Measurements from ENCODE around the gene CADPS.

DNA sequence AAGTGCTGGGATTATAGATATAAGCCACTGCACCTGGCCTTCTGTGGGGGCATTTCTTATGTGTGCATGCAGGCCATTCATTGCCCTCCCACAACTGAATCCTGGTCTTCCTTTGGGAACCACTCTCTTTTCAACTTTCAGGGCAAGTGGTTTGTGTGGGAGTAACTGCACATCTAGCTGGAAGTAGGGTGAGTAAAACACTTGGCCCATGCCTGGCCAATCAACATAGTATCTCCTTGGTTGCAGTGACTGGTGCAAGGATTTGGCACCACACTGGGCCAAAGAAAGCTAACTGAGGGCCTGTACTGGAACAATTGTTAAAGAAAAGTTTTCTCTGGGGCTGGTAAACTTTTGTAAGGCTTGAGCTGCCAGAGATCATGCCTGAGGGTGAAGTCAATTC, 312.6 kb downstream of the CADPS start:
- TF ChIP-seq, protein P1, sequence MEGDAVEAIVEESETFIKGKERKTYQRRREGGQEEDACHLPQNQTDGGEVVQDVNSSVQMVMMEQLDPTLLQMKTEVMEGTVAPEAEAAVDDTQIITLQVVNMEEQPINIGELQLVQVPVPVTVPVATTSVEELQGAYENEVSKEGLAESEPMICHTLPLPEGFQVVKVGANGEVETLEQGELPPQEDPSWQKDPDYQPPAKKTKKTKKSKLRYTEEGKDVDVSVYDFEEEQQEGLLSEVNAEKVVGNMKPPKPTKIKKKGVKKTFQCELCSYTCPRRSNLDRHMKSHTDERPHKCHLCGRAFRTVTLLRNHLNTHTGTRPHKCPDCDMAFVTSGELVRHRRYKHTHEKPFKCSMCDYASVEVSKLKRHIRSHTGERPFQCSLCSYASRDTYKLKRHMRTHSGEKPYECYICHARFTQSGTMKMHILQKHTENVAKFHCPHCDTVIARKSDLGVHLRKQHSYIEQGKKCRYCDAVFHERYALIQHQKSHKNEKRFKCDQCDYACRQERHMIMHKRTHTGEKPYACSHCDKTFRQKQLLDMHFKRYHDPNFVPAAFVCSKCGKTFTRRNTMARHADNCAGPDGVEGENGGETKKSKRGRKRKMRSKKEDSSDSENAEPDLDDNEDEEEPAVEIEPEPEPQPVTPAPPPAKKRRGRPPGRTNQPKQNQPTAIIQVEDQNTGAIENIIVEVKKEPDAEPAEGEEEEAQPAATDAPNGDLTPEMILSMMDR (IDR thresholded peaks at IDR 0.05), result no peak
- no peak for TF ChIP-seq POLR2A (IDR thresholded peaks at IDR 0.05)
